HL-60 (cell line): Measurements from ENCODE around the gene PHC2.

Source experiments
- DNase-seq, 2 experiments: peaks; one replicate each; pipeline ENCODE4 v3.0.0-alpha.2; 2010 to 2020; ENCODE audit warnings: low read depth in 1 of 2, low spot score in 1 of 2
- H3K27ac ChIP-seq: fragments of 250-450 bp; sonication (Bioruptor Pico); replicated peaks from 2 replicates; pipeline ENCODE4 v1.5.1; 2020; ENCODE audit warnings: mild to moderate bottlenecking, moderate library complexity
- H3K27me3 ChIP-seq: fragments of 250-450 bp; sonication (Bioruptor Pico); 2 replicates; pipeline ENCODE4 v1.5.1; 2021; ENCODE audit warnings: mild to moderate bottlenecking, moderate library complexity; ENCODE audit not compliant: insufficient read depth, poor library complexity, severe bottlenecking
- H3K4me3 ChIP-seq: replicated peaks from 2 replicates; pipeline ENCODE4 v1.5.1; 2011; ENCODE audit warnings: mild to moderate bottlenecking, control low read depth, low read length; ENCODE audit not compliant: insufficient read depth
- CTCF ChIP-seq: IDR thresholded peaks from one replicate; pipeline ENCODE4 v1.5.1; 2011; ENCODE audit warnings: low read length, control low read depth, inconsistent platforms; ENCODE audit not compliant: insufficient read depth
- GABPA ChIP-seq: IDR thresholded peaks from 2 replicates; pipeline ENCODE4 v1.6.1; 2012; ENCODE audit warnings: low read depth
- POLR2AphosphoS5 ChIP-seq: IDR thresholded peaks from 2 replicates; pipeline ENCODE4 v1.6.1; 2012; ENCODE audit warnings: low read depth
- REST ChIP-seq: IDR thresholded peaks from 2 replicates; pipeline ENCODE4 v1.6.1; 2012; ENCODE audit warnings: low read depth; ENCODE audit not compliant: insufficient replicate concordance
- SPI1 ChIP-seq: IDR thresholded peaks from 2 replicates; pipeline ENCODE4 v1.6.1; 2012; ENCODE audit warnings: low read depth, mild to moderate bottlenecking, borderline replicate concordance

PHC2 gene

DNA sequence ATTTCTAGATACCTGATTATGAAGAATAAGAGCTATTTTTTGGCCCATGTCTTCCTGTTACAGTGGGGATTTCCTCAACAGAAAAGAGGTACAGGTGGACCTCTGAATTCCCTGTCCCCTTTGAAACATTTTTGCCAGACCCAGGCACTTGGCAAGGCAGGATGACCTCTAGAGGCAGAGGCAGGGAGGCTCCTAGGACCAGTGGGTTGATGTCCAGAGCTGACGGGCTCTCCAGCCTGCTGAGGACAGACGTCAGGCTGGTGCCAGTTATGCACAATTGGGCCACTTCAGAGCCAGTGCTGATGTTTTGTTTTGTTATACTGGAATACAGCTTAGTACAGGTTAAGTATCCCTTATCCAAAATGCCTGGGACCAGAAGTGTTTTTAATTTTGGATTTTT, 91.5 kb downstream of the PHC2 start:
- H3K27me3 ChIP-seq, result no peaks in the 10 kb centered on the region
- H3K4me3 ChIP-seq, result no peak overlapping the region
- DNase-seq, result no peak
- H3K27ac ChIP-seq, result peak overlapping the region; percentile 61
- TF ChIP-seq CTCF (no peak), SPI1 (no peak), GABPA (no peak), POLR2AphosphoS5 (no peak), REST (no peak)

GRCh38 chr1:33338440-33339211, 92.3 kb downstream of the PHC2 start:
- peak; percentile 88 for DNase-seq
- H3K27ac ChIP-seq, result peak overlapping the region; percentile 61

DNA sequence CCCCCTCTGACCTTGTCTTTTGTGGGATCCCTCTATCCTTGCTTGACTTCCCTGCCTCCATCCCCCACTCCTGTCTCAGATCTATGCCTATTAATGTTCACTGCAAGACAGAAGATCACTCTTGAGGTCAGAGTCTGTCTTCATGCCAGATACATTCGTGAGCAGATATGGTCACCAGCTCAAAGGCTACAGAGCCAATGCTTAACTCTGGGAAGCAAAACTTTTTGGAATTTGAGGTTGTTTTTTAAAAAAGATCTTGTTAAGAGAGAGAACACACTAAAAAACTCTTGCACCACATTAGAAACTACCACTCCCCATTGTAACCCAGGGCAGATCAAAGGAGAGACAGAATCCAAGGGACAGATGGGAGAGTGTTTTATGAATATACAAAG, 92.9 kb downstream of the PHC2 start:
- no peak for DNase-seq
- no peaks in the 10 kb centered on the region for H3K27me3 ChIP-seq
- H3K4me3 ChIP-seq, result no peak overlapping the region
- TF ChIP-seq CTCF, result no peak
- no peak for TF ChIP-seq POLR2AphosphoS5
- no peak for TF ChIP-seq REST
- TF ChIP-seq SPI1, result no peak
- TF ChIP-seq GABPA, result no peak
- peak overlapping the region; percentile 61 for H3K27ac ChIP-seq

More at GRCh38 chr1:33338440-33339211, 92.3 kb downstream of the PHC2 start:
- Histone ChIP-seq H3K4me3 (no peak overlapping the region), H3K27me3 (no peaks in the 10 kb centered on the region)
- TF ChIP-seq SPI1 (peak; percentile 49; the same call in 1 of the 2 replicates), GABPA (no peak), POLR2AphosphoS5 (peak; percentile 66), CTCF (no peak)
